ENCODE data around the gene NMNAT2. TPM values are rescaled to one million over a fixed set of nuclear protein-coding genes. Genes with fewer than 3 reads are reported as not detected.

The NMNAT2 gene
- polyA plus RNA-seq, 1 experiment, result 0.19 TPM

- no peak for TF ChIP-seq CTCF (IDR thresholded peaks at IDR 0.05; ENCODE audit: low read depth, low read length)
- H3K9me3 ChIP-seq (ENCODE audit: control insufficient read depth, insufficient read depth, low read length), result no peaks in the 10 kb centered on the region
- no peaks in the 10 kb centered on the region for H3K27me3 ChIP-seq (ENCODE audit: control insufficient read depth, insufficient read depth, low read length)
- H3K4me3 ChIP-seq (ENCODE audit: low read depth, low read length), result no peak overlapping the region
- DNase-seq (ENCODE audit: low read depth, low spot score), result no peak
- H3K27ac ChIP-seq (ENCODE audit: low read depth, low read length), result no peak overlapping the region
- CTCF ChIA-PET, result interaction anchor here (0.7 to 1.8 kb wide), 2 partner anchors 11 to 153 kb away, joined by 3 to 5 read pairs; no protein-coding TSS in a partner anchor
- POLR2A ChIA-PET, result no interaction called here
Measured at GRCh38 chr1:183295521-183295920, 122.7 kb downstream of the NMNAT2 start.

- TF ChIP-seq CTCF (IDR thresholded peaks at IDR 0.05; ENCODE audit: low read depth, low read length), result no peak
- no peak overlapping the region for H3K4me3 ChIP-seq (ENCODE audit: low read depth, low read length)
- POLR2A ChIA-PET, result no interaction called here
- no peaks in the 10 kb centered on the region for H3K9me3 ChIP-seq (ENCODE audit: control insufficient read depth, insufficient read depth, low read length)
- no peaks in the 10 kb centered on the region for H3K27me3 ChIP-seq (ENCODE audit: control insufficient read depth, insufficient read depth, low read length)
- DNase-seq (ENCODE audit: low read depth, low spot score), result no peak
- CTCF ChIA-PET, result interaction anchor here (1.5 kb wide), 1 partner anchor 12 kb away, joined by 4 read pairs; no protein-coding TSS in a partner anchor
- H3K27ac ChIP-seq (ENCODE audit: low read depth, low read length), result no peak overlapping the region
Measured at GRCh38 chr1:183293876-183294275, 124.3 kb downstream of the NMNAT2 start.

GRCh38 chr1:183293241-183293640 is 124.9 kb downstream of the NMNAT2 start:
- Histone ChIP-seq H3K27me3 (ENCODE audit: control insufficient read depth, insufficient read depth, low read length) (no peaks in the 10 kb centered on the region), H3K4me3 (ENCODE audit: low read depth, low read length) (no peak overlapping the region), H3K27ac (ENCODE audit: low read depth, low read length) (no peak overlapping the region), H3K9me3 (ENCODE audit: control insufficient read depth, insufficient read depth, low read length) (peaks cover 4% of the 10 kb centered on the region; the same call in 1 of the 2 replicates)
- ChIA-PET POLR2A (no interaction called here), CTCF (interaction anchor here (1.5 kb wide), 1 partner anchor 13 kb away, joined by 4 read pairs; no protein-coding TSS in a partner anchor)
- TF ChIP-seq CTCF (IDR thresholded peaks at IDR 0.05; ENCODE audit: low read depth, low read length), result no peak
- DNase-seq (ENCODE audit: low read depth, low spot score), result no peak

GRCh38 chr1:183291802-183292514 is 126.2 kb downstream of the NMNAT2 start:
- CTCF ChIA-PET, result interaction anchor here (0.6 kb wide), 1 partner anchor 26 kb away, joined by 4 read pairs; no protein-coding TSS in a partner anchor
- Histone ChIP-seq H3K9me3 (ENCODE audit: control insufficient read depth, insufficient read depth, low read length) (peaks cover 4% of the 10 kb centered on the region; the same call in 1 of the 2 replicates), H3K27me3 (ENCODE audit: control insufficient read depth, insufficient read depth, low read length) (no peaks in the 10 kb centered on the region), H3K4me3 (ENCODE audit: low read depth, low read length) (no peak overlapping the region), H3K27ac (ENCODE audit: low read depth, low read length) (peak overlapping the region; percentile 24)
- no peak for TF ChIP-seq CTCF (IDR thresholded peaks at IDR 0.05; ENCODE audit: low read depth, low read length)
- DNase-seq (ENCODE audit: low read depth, low spot score), result no peak
- POLR2A ChIA-PET, result no interaction called here

GRCh38 chr1:183291216-183291762 is 126.9 kb downstream of the NMNAT2 start:
- Histone ChIP-seq H3K9me3 (ENCODE audit: control insufficient read depth, insufficient read depth, low read length) (peaks cover 4% of the 10 kb centered on the region; the same call in 1 of the 2 replicates), H3K27ac (ENCODE audit: low read depth, low read length) (no peak overlapping the region), H3K4me3 (ENCODE audit: low read depth, low read length) (no peak overlapping the region), H3K27me3 (ENCODE audit: control insufficient read depth, insufficient read depth, low read length) (no peaks in the 10 kb centered on the region)
- CTCF ChIA-PET, result interaction anchor here (0.7 kb wide), 1 partner anchor 14 kb away, joined by 7 read pairs; no protein-coding TSS in a partner anchor
- POLR2A ChIA-PET, result no interaction called here
- DNase-seq (ENCODE audit: low read depth, low spot score), result no peak
- TF ChIP-seq CTCF (IDR thresholded peaks at IDR 0.05; ENCODE audit: low read depth, low read length), result no peak

Data from AG04450 (cell line).